ENCODE results near the gene HPN. TPM values are rescaled to one million over a fixed set of nuclear protein-coding genes. Genes with fewer than 3 reads are reported as not detected.
"Not testable (repeated sequence)": the region's sequence is repeated elsewhere in the genome, so short reads cannot be mapped to it uniquely, and the experiment has no call there.

The HPN gene
- total RNA-seq, result under 1 TPM in 1 of 2 experiments, not detected in 1; 0.21 TPM

DNA sequence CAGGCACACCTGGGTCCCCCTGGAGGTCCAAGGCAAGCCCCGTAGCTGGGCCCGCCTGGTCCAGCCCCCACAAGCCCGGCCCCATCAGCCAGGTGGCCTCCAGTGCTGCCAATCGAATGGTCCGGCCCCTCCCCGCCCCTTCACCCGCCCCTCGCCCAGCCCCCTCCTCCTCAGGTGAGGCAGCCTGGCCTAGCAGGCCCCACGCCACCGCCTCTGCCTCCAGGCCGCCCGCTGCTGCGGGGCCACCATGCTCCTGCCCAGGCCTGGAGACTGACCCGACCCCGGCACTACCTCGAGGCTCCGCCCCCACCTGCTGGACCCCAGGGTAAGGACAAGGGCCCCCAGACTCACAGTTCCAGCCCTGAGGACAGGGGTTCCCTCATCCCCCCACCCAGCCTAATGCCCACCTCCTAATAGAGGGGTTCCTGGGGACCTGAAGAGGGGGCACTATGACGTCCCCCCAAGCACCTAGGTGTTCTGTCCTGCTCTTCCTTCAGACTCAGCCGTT is at the start of gene HPN:
Gene HPN (plus strand): TSS at position 174 of the 508 bp plus-strand sequence. CDS start 786 bp downstream, outside the sequence.
- no peak for DNase-seq
- H3K36me3 Mint-ChIP-seq, result no peaks in the 10 kb centered on the region
- H3K27ac Mint-ChIP-seq, result no peak within 1 kb of the TSS
- ChIA-PET POLR2A (no interaction called here), CTCF (interaction anchor here (1.0 kb wide), 1 partner anchor 11 kb away, joined by 3 read pairs; no protein-coding TSS in a partner anchor)
- H3K4me3 Mint-ChIP-seq, result peak within 1 kb of the TSS; percentile 52
- H3K9me3 Mint-ChIP-seq, result no peaks in the 10 kb centered on the region
- intact Hi-C loops (cut with micrococcal nuclease), result loop anchor here (5.0 kb wide), 1 partner anchor 101 kb away; the partner anchor contains the start of gene FXYD7
- peaks cover 25% of the 10 kb centered on the region for H3K4me1 Mint-ChIP-seq (ENCODE audit: low read depth)
- peaks cover 10% of the 10 kb centered on the region for H3K27me3 Mint-ChIP-seq

DNA sequence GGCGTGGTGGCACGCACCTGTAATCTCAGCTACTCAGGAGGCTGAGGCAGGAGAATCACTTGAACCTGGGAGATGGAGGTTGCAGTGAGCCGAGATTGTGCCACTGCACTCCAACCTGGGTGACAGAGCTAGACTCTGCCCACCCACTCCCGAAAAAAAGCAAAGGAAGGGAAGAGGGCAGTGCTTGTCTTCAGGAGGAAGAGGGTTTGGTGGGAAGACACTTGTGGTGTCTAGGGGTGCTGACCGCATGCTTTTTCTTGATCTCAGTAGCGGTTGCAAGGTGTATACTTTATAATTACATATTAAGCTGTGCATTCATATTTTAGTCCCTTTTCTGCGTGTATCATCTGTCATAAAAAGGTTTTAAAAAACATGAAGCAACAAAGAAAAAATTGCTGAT is 48.9 kb upstream of the HPN start:
- H3K36me3 Mint-ChIP-seq, H3K4me3 Mint-ChIP-seq, H3K27me3 Mint-ChIP-seq, CTCF ChIA-PET, DNase-seq, POLR2A ChIA-PET, H3K9me3 Mint-ChIP-seq: not testable (repeated sequence)
- intact Hi-C loops (cut with micrococcal nuclease), result loop anchor here (10.0 kb wide), 1 partner anchor 222 kb away; no protein-coding TSS in a partner anchor
- Mint-ChIP-seq H3K27ac (peak overlapping the region; percentile 96), H3K4me1 (ENCODE audit: low read depth) (peaks cover 71% of the 10 kb centered on the region)

DNA sequence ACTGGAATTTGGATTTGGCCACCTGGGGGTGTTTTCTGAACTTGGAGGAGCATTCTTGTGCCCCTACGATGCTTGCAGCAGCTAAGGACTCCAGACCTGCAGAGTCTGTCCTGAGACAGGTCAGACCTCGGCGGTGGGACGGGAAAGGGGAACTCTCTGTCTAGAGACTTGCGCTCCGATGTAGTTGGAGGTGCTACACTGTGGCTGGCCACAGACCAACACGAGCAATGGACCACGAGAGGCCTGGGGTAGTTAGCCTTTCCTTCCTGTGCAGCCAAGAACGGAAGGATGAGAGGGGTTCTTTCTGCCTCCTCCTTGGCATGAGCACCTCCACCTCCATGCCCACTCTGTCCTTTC is 47.3 kb upstream of the HPN start:
- no peak overlapping the region for H3K4me3 Mint-ChIP-seq
- no peak overlapping the region for H3K27ac Mint-ChIP-seq
- H3K36me3 Mint-ChIP-seq, result peaks cover 9% of the 10 kb centered on the region
- peaks cover 3% of the 10 kb centered on the region for H3K9me3 Mint-ChIP-seq
- DNase-seq, result no peak
- intact Hi-C loops (cut with micrococcal nuclease), result loop anchor here (10.0 kb wide), 1 partner anchor 221 kb away; no protein-coding TSS in a partner anchor
- ChIA-PET POLR2A (no interaction called here), CTCF (no interaction called here)
- H3K27me3 Mint-ChIP-seq, result no peaks in the 10 kb centered on the region
- H3K4me1 Mint-ChIP-seq (ENCODE audit: low read depth), result peaks cover 70% of the 10 kb centered on the region

DNA sequence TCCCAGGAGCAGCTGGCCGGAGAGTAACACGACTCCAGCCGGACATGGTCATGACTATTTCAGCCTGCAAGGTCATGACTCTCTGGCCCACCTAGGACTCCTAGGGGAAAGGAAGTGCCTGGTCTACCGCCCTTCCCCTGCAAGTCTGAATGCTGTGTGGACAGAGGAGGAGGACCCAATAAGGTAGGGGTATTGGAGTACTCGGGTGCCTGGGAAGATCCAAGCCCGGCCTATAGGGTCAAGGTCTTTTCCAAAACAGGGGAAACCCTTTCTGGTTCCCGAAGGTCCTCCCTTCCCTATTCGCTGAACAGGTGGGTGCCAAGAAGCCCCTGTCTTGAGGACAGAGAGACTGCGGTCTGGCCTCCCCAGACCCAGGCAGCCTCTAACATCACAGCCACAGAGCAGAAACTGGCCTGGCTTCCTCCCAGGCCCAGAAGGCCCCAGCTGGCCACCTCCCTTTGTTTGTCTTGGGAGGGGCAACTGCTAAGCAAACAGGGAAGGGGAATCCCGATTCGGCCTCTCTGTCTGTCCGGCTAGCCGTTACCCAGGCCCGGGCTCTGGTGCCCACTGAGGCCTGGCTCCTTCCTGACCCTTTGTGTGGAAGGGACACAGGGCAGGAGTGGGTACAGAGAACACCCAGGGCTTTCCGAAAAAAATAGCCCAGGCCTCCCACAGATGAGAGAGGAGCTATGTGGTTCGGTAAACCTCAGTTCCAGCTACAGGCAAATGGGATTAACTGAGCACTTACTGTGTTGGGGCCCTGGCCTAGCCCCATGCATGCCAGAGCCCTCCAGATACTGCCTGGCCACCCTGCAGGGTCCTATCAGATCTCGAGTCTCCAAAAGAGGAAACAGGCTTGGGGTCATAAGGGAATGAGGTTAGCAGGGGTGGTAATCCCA is 46.6 kb upstream of the HPN start:
- intact Hi-C loops (cut with micrococcal nuclease), result loop anchor here (10.0 kb wide), 1 partner anchor 220 kb away; no protein-coding TSS in a partner anchor
- no peak overlapping the region for H3K4me3 Mint-ChIP-seq
- CTCF ChIA-PET, result interaction anchor here (1.2 kb wide), 1 partner anchor 18 kb away, joined by 6 read pairs; no protein-coding TSS in a partner anchor
- H3K27ac Mint-ChIP-seq, result no peak overlapping the region
- peaks cover 66% of the 10 kb centered on the region for H3K4me1 Mint-ChIP-seq (ENCODE audit: low read depth)
- peaks cover 9% of the 10 kb centered on the region for H3K36me3 Mint-ChIP-seq
- H3K9me3 Mint-ChIP-seq, result peaks cover 3% of the 10 kb centered on the region
- no peaks in the 10 kb centered on the region for H3K27me3 Mint-ChIP-seq
- DNase-seq, result no peak
- POLR2A ChIA-PET, result no interaction called here

DNA sequence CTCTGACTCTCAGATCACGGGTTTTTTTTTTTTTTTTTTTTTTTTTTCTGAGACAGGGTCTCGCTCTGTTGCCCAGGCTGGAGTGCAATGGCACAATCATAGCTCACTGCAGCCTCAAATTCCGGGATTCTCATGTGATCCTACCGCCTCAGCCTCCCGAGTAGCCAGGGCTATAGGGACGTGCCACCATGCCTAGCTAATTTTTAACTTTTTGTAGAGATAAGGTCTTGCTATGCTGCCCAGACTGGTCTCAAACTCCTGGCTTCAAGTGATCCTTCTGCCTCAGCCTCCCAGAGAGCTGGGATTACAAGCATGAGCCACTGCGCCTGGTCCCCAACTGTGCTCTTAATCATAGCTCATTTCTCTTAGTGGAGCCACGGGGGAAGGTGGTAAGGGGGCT is 46.0 kb upstream of the HPN start:
- Mint-ChIP-seq H3K4me3 (no peak overlapping the region), H3K27me3 (no peaks in the 10 kb centered on the region), H3K36me3 (peaks cover 9% of the 10 kb centered on the region), H3K4me1 (ENCODE audit: low read depth) (peaks cover 59% of the 10 kb centered on the region), H3K27ac (no peak overlapping the region), H3K9me3 (peaks cover 3% of the 10 kb centered on the region)
- intact Hi-C loops (cut with micrococcal nuclease), result loop anchor here (10.0 kb wide), 1 partner anchor 219 kb away; no protein-coding TSS in a partner anchor
- ChIA-PET POLR2A (no interaction called here), CTCF (interaction anchor here (0.8 to 1.2 kb wide), 2 partner anchors 17 to 23 kb away, joined by 4 to 6 read pairs; no protein-coding TSS in a partner anchor)
- no peak for DNase-seq

DNA sequence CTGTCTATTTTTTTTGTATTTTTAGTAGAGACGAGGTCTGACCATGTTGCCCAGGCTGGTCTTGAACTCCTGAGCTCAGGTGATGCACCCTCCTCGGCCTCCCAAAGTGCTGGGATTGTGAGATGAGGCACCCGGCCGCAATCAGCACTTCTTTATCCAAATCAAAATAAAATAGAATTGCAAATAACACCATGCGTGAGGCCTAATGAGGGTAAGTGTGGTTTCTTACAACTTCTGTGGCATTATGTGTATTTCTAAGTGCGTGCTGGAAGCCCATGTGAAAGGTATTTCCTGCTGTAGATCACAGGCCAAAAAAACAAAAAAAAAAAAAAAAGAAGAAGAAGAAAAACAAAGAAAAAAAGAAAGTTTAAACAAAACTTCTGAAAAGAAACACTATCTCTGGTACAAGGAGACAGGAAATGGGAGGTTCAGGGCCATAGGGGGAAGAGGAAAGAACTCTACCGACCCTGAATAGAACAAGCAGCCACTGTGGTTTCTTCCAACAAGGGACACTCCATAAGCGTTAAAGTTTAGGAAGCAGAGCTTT is 44.4 kb upstream of the HPN start:
- ChIA-PET POLR2A (interaction anchor here (5.4 kb wide), 1 partner anchor 7 kb away, joined by 65 read pairs; no protein-coding TSS in a partner anchor), CTCF (no interaction called here)
- peaks cover 23% of the 10 kb centered on the region for H3K36me3 Mint-ChIP-seq
- H3K4me3 Mint-ChIP-seq, result peak overlapping the region; percentile 60
- H3K27me3 Mint-ChIP-seq, result no peaks in the 10 kb centered on the region
- no peaks in the 10 kb centered on the region for H3K9me3 Mint-ChIP-seq
- H3K27ac Mint-ChIP-seq, result peak overlapping the region; percentile 92
- intact Hi-C loops (cut with micrococcal nuclease), result loop anchor here (10.0 kb wide), 1 partner anchor 218 kb away; no protein-coding TSS in a partner anchor
- peaks cover 49% of the 10 kb centered on the region for H3K4me1 Mint-ChIP-seq (ENCODE audit: low read depth)
- DNase-seq, result no peak

DNA sequence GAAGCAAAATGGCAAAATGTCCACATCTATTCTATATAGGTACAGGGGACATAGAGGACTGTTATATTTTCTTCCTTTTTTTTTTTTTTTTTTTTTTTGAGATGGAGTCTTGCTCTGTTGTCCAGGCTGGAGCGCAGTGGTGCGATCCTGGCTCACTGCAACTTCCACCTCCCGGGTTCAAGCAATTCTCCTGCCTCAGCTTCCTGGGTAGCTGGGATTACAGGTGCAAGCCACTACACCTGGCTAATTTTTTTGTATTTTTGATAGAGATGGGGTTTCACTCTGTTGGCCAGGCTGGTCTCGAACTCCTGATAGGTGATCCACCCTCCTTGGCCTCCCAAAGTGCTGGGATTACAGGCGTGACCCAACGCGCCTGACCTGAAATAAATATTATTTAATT is 43.3 kb upstream of the HPN start:
- H3K27me3 Mint-ChIP-seq, DNase-seq, H3K9me3 Mint-ChIP-seq: not testable (repeated sequence)
- CTCF ChIA-PET, result interaction anchor here (0.6 to 5.9 kb wide), 3 partner anchors 15 to 26 kb away, joined by 3 to 37 read pairs (median 4); no protein-coding TSS in a partner anchor
- H3K4me3 Mint-ChIP-seq, result peak overlapping the region; percentile 60
- peaks cover 34% of the 10 kb centered on the region for H3K36me3 Mint-ChIP-seq
- peaks cover 55% of the 10 kb centered on the region for H3K4me1 Mint-ChIP-seq (ENCODE audit: low read depth)
- intact Hi-C loops (cut with micrococcal nuclease), result loop anchor here (10.0 kb wide), 1 partner anchor 217 kb away; no protein-coding TSS in a partner anchor
- POLR2A ChIA-PET, result interaction anchor here (3.6 to 5.4 kb wide), 2 partner anchors 8 to 13 kb away, joined by 17 to 65 read pairs; no protein-coding TSS in a partner anchor
- peak overlapping the region; percentile 97 for H3K27ac Mint-ChIP-seq

DNA sequence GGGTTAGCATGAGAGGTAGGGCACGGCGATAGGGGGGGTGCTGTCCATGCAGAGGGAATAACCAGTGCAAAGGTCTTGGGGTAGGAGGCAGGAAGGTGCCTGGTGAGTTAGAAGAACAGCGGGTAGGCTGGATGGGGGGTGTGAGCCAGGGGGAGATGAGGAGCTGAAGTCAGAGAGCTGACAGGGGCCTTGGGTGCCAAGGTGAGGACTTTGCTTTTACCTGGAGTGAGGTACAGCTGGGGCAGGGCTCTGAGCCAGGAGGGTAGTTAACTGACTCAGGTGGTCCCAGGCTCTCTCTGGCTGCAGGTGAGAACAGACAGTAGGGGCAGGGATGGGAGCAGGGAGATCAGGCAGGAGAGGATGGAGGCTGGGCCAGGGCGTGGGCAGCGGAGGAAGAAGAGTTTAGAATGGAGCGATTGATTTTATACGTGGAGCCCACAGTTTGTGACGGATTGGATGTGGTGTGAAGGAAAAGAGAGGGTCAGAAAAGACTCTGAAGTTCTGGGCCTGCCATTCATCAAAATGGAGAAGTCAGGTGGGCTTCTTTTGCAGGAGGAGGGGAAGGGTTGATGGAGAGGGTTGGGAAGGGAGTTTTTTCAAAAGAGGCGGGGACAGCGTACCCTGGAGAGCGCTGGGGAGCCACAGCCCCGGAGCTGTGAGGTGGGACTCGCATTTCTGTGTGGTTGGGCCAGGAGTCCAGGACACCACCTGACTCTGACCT is 42.6 kb upstream of the HPN start:
- H3K4me3 Mint-ChIP-seq, result peak overlapping the region; percentile 100
- H3K36me3 Mint-ChIP-seq, result peaks cover 39% of the 10 kb centered on the region
- no peaks in the 10 kb centered on the region for H3K9me3 Mint-ChIP-seq
- ChIA-PET POLR2A (interaction anchor here (3.2 to 5.4 kb wide), 3 partner anchors 9 to 14 kb away, joined by 17 to 65 read pairs (median 51); no protein-coding TSS in a partner anchor), CTCF (interaction anchor here (0.6 to 5.9 kb wide), 5 partner anchors 8 to 26 kb away, joined by 3 to 37 read pairs (median 5); no protein-coding TSS in a partner anchor)
- DNase-seq, result peak; percentile 36
- no peaks in the 10 kb centered on the region for H3K27me3 Mint-ChIP-seq
- H3K4me1 Mint-ChIP-seq (ENCODE audit: low read depth), result peaks cover 60% of the 10 kb centered on the region
- intact Hi-C loops (cut with micrococcal nuclease), result loop anchor here (10.0 kb wide), 1 partner anchor 216 kb away; no protein-coding TSS in a partner anchor
- peak overlapping the region; percentile 97 for H3K27ac Mint-ChIP-seq

DNA sequence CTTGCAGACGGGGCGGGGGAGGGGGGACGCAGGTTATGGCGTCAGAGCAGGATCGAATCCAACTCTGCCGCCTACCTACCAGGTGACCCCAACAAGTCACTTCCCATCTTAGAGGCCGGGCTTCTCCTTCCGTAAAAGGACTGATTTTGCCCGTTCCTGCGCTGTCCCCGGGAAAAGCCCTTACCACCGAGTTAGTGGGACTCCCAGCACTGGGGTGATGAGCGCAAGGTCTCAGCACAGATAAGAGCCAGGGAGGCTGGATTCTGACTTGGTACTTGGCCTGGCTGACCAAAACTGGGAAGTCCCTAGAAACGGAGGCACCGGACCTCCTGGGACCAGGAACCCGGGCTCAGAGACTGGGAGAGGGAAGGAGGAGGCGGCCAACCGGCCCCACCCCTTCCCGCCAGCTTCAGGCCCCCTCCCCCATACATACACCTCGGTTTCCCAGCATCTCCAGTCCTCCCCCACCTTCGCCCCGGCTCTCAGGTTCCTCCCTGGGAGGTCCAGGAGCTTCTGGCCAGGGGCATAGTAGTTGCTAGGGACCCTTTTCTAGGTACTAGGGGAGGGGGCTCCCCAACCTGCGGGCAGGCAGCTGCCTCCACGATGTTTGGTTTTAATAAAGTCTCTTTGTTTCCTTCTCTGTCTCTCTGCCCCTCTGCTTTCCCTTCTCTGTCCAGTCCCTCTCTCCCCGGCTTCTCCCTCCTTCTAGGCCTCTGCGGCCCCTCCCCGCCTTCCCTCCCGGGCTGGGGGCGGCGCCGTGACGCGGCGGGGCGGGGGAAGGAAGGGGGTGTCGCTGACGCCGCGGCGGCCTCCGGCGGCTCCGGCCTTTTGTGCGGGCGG is 41.8 kb upstream of the HPN start, which contains the start of gene GRAMD1A:
Gene GRAMD1A (plus strand): TSS at position 826 of the 840 bp plus-strand sequence. CDS start 156 bp downstream, outside the sequence.
- Mint-ChIP-seq H3K27ac (peak within 1 kb of the TSS; percentile 99), H3K4me1 (ENCODE audit: low read depth) (peaks cover 66% of the 10 kb centered on the region), H3K9me3 (no peaks in the 10 kb centered on the region), H3K36me3 (peaks cover 45% of the 10 kb centered on the region), H3K27me3 (no peaks in the 10 kb centered on the region), H3K4me3 (peak within 1 kb of the TSS; percentile 100)
- ChIA-PET POLR2A (interaction anchor here (1.0 to 5.4 kb wide), 5 partner anchors 10 to 32 kb away, joined by 3 to 65 read pairs (median 17); no protein-coding TSS in a partner anchor), CTCF (interaction anchor here (1.2 to 5.9 kb wide), 4 partner anchors 9 to 26 kb away, joined by 5 to 37 read pairs (median 14); no protein-coding TSS in a partner anchor)
- peak; percentile 87 for DNase-seq
- intact Hi-C loops (cut with micrococcal nuclease), result loop anchor here (5.0 to 10.0 kb wide), 2 partner anchors 215 to 267 kb away; partner anchors contain the start of gene ZNF181

DNA sequence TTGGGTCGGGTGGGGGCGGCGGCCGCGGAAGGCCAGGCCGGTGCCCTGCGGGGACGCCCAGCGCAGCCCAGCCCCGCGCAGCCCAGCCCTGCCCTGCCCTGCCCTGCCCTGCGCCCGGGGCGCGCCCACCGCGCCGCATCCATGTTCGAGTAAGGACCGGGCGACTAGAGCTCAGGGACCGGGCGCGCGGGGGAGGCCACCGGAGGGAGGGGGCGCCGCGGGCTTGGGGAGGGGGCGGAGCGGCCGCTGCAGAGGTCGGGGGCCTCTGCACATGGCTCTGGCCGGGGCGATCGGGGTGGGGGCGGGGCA is 41.2 kb upstream of the HPN start:
- POLR2A ChIA-PET, result interaction anchor here (1.0 to 5.4 kb wide), 6 partner anchors 10 to 33 kb away, joined by 3 to 65 read pairs (median 11); no protein-coding TSS in a partner anchor
- peak overlapping the region; percentile 100 for H3K4me3 Mint-ChIP-seq

More for the DNA sequence above, 41.2 kb upstream of the HPN start:
- Mint-ChIP-seq H3K4me1 (ENCODE audit: low read depth) (peaks cover 68% of the 10 kb centered on the region), H3K36me3 (peaks cover 47% of the 10 kb centered on the region), H3K27ac (no peak overlapping the region), H3K9me3 (no peaks in the 10 kb centered on the region), H3K27me3 (no peaks in the 10 kb centered on the region)
- DNase-seq, result no peak
- CTCF ChIA-PET, result interaction anchor here (1.1 to 5.9 kb wide), 4 partner anchors 11 to 37 kb away, joined by 3 to 37 read pairs (median 14); no protein-coding TSS in a partner anchor
- intact Hi-C loops (cut with micrococcal nuclease), result loop anchor here (5.0 kb wide), 1 partner anchor 268 kb away; the partner anchor contains the start of gene ZNF181
